SK-N-MC (cell line): ENCODE data around the gene LDLRAD3.

ENCODE experiments used
- DNase-seq: peaks from one replicate; pipeline ENCODE4 v3.0.0-alpha.2; 2011; ENCODE audit warnings: low read depth, low spot score
- H3K27ac ChIP-seq: fragments of 200-600 bp; sonication (generic); 2 replicates; pipeline ENCODE4 v1.5.1; 2016; ENCODE audit warnings: mixed run types
- H3K36me3 ChIP-seq: fragments of 200-600 bp; sonication (generic); 2 replicates; pipeline ENCODE4 v1.6.1; 2017; ENCODE audit warnings: antibody characterized with exemption, low read length, mixed read lengths; ENCODE audit not compliant: insufficient read depth
- H3K4me3 ChIP-seq: fragments of 200-600 bp; sonication (generic); 2 replicates; pipeline ENCODE4 v1.5.1; 2016
- H3K9ac ChIP-seq: fragments of 200-600 bp; sonication (generic); 2 replicates; pipeline ENCODE4 v1.8.0; 2017; ENCODE audit warnings: mixed run types, mixed read lengths; ENCODE audit not compliant: insufficient read length
- H3K9me3 ChIP-seq: fragments of 200-600 bp; sonication (generic); 2 replicates; pipeline ENCODE4 v1.6.1; 2017; ENCODE audit warnings: low read depth, mild to moderate bottlenecking, antibody characterized with exemption, low read length, moderate library complexity, mixed read lengths
- EZH2 ChIP-seq: fragments of 200-600 bp; sonication (generic); IDR thresholded peaks from one replicate; pipeline ENCODE4 v1.6.1; 2017; ENCODE audit warnings: antibody characterized with exemption
- FOXP2 ChIP-seq: optimal IDR thresholded peaks from 2 replicates; pipeline ENCODE3; 2011; ENCODE audit warnings: mild to moderate bottlenecking, moderate library complexity; ENCODE audit not compliant: insufficient read depth; ENCODE audit errors: extremely low read length, control extremely low read depth
- POLR2AphosphoS5 ChIP-seq: IDR thresholded peaks from 2 replicates; pipeline ENCODE4 v1.6.1; 2012; ENCODE audit warnings: mild to moderate bottlenecking, low read depth, low read length, borderline replicate concordance

Gene LDLRAD3

GRCh38 chr11:36238036-36238631 is 294.3 kb downstream of the LDLRAD3 start:
- H3K9me3 ChIP-seq = no peaks in the 10 kb centered on the region
- no peak overlapping the region for H3K4me3 ChIP-seq
- TF ChIP-seq POLR2AphosphoS5 (no peak), FOXP2 (no peak), EZH2 (no peak)
- no peak overlapping the region for H3K27ac ChIP-seq
- no peak overlapping the region for H3K9ac ChIP-seq
- no peaks in the 10 kb centered on the region for H3K36me3 ChIP-seq
- no peak for DNase-seq

GRCh38 chr11:36238881-36239280 is 295.0 kb downstream of the LDLRAD3 start:
- Histone ChIP-seq H3K27ac (no peak overlapping the region), H3K9ac (no peak overlapping the region), H3K9me3 (no peaks in the 10 kb centered on the region), H3K36me3 (no peaks in the 10 kb centered on the region), H3K4me3 (no peak overlapping the region)
- TF ChIP-seq FOXP2 = no peak
- no peak for TF ChIP-seq POLR2AphosphoS5
- TF ChIP-seq EZH2 = no peak
- DNase-seq = no peak

- no peak overlapping the region for H3K27ac ChIP-seq
- no peak overlapping the region for H3K9ac ChIP-seq
- no peaks in the 10 kb centered on the region for H3K36me3 ChIP-seq
- TF ChIP-seq EZH2 (no peak), FOXP2 (no peak)
- H3K4me3 ChIP-seq = no peak overlapping the region
- DNase-seq = no peak
- no peaks in the 10 kb centered on the region for H3K9me3 ChIP-seq
Observed at GRCh38 chr11:36239636-36240035, 295.8 kb downstream of the LDLRAD3 start.

- Histone ChIP-seq H3K4me3 (no peak overlapping the region), H3K9ac (no peak overlapping the region), H3K27ac (no peak overlapping the region), H3K9me3 (no peaks in the 10 kb centered on the region), H3K36me3 (no peaks in the 10 kb centered on the region)
- TF ChIP-seq POLR2AphosphoS5 (no peak), FOXP2 (no peak), EZH2 (no peak)
- no peak for DNase-seq
Observed at GRCh38 chr11:36240173-36240572, 296.3 kb downstream of the LDLRAD3 start.

- H3K27ac ChIP-seq = no peak overlapping the region
- H3K9ac ChIP-seq = no peak overlapping the region
- no peak overlapping the region for H3K4me3 ChIP-seq
- TF ChIP-seq FOXP2 = no peak
- TF ChIP-seq EZH2 = no peak
- TF ChIP-seq POLR2AphosphoS5 = no peak
- H3K36me3 ChIP-seq = no peaks in the 10 kb centered on the region
- DNase-seq = no peak
- H3K9me3 ChIP-seq = no peaks in the 10 kb centered on the region
Observed at GRCh38 chr11:36240801-36241200, 296.9 kb downstream of the LDLRAD3 start.

GRCh38 chr11:36241497-36241896 is 297.6 kb downstream of the LDLRAD3 start:
- no peak overlapping the region for H3K9ac ChIP-seq
- no peak overlapping the region for H3K4me3 ChIP-seq
- no peak overlapping the region for H3K27ac ChIP-seq
- TF ChIP-seq FOXP2 = no peak
- TF ChIP-seq POLR2AphosphoS5 = no peak
- no peak for TF ChIP-seq EZH2
- no peaks in the 10 kb centered on the region for H3K9me3 ChIP-seq
- DNase-seq = no peak
- no peaks in the 10 kb centered on the region for H3K36me3 ChIP-seq

- TF ChIP-seq POLR2AphosphoS5 (no peak), EZH2 (no peak), FOXP2 (no peak)
- DNase-seq = no peak
- H3K9me3 ChIP-seq = no peaks in the 10 kb centered on the region
- H3K27ac ChIP-seq = no peak overlapping the region
- no peak overlapping the region for H3K9ac ChIP-seq
- no peak overlapping the region for H3K4me3 ChIP-seq
- no peaks in the 10 kb centered on the region for H3K36me3 ChIP-seq
Observed at GRCh38 chr11:36243641-36244040, 299.8 kb downstream of the LDLRAD3 start.

GRCh38 chr11:36247493-36247892 is 303.6 kb downstream of the LDLRAD3 start:
- DNase-seq = no peak
- no peaks in the 10 kb centered on the region for H3K36me3 ChIP-seq
- H3K9ac ChIP-seq = no peak overlapping the region
- no peaks in the 10 kb centered on the region for H3K9me3 ChIP-seq
- no peak overlapping the region for H3K4me3 ChIP-seq
- no peak overlapping the region for H3K27ac ChIP-seq
- no peak for TF ChIP-seq EZH2
- TF ChIP-seq FOXP2 = no peak

- H3K27ac ChIP-seq = no peak overlapping the region
- no peaks in the 10 kb centered on the region for H3K9me3 ChIP-seq
- H3K36me3 ChIP-seq = no peaks in the 10 kb centered on the region
- no peak overlapping the region for H3K9ac ChIP-seq
- TF ChIP-seq EZH2 = no peak
- no peak for TF ChIP-seq FOXP2
- no peak for TF ChIP-seq POLR2AphosphoS5
- DNase-seq = no peak
- no peak overlapping the region for H3K4me3 ChIP-seq
Observed at GRCh38 chr11:36248436-36248835, 304.6 kb downstream of the LDLRAD3 start.
